Fibroblast of villous mesenchyme (primary cell): ENCODE measurements around the gene SPOCD1. TPM values are rescaled to one million over a fixed set of nuclear protein-coding genes. Genes with fewer than 3 reads are reported as not detected.

ENCODE experiments used
- DNase-seq: peaks from one replicate; pipeline ENCODE4 v3.0.0-alpha.2; 2010; ENCODE audit warnings: low read depth
- H3K4me3 ChIP-seq: 2 replicates; pipeline ENCODE4 v1.5.1; 2011; ENCODE audit warnings: low read depth, mild to moderate bottlenecking, low read length
- total RNA-seq: library from RNA; depleted of rRNA; stranded (reverse); fragments of >200 nt; gene quantifications from 2 replicates; pipeline ENCODE4 v1.2.3, GENCODE V29; 2012
- TF ChIP-seq, protein P1 (sequence below): IDR thresholded peaks from 2 replicates; pipeline ENCODE4 v1.5.1; 2012; ENCODE audit warnings: low read depth, mild to moderate bottlenecking, low read length; ENCODE audit not compliant: insufficient read depth

Gene SPOCD1
- total RNA-seq, 1 donor, result 62.2 TPM

DNA sequence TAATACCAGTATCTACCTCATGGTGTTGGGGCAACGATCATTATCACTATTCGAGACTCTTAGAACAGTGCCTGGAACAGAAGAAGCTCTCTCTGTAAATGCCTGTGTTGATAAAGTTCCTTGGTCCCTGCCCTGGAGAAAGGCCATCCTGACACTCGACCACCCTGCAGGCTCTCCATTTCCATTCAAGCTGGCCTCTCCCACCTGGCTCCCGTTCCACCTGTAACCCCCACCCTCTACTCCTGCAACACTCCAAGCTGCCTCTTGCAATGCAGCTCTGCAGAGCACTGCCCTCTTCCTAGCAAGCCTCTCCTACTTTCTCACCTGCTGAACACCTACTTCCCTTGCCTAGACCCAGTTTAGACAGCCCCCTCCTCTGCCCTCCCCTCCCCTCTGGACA, 6.1 kb downstream of the SPOCD1 start:
- TF ChIP-seq, protein P1, sequence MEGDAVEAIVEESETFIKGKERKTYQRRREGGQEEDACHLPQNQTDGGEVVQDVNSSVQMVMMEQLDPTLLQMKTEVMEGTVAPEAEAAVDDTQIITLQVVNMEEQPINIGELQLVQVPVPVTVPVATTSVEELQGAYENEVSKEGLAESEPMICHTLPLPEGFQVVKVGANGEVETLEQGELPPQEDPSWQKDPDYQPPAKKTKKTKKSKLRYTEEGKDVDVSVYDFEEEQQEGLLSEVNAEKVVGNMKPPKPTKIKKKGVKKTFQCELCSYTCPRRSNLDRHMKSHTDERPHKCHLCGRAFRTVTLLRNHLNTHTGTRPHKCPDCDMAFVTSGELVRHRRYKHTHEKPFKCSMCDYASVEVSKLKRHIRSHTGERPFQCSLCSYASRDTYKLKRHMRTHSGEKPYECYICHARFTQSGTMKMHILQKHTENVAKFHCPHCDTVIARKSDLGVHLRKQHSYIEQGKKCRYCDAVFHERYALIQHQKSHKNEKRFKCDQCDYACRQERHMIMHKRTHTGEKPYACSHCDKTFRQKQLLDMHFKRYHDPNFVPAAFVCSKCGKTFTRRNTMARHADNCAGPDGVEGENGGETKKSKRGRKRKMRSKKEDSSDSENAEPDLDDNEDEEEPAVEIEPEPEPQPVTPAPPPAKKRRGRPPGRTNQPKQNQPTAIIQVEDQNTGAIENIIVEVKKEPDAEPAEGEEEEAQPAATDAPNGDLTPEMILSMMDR, result no peak
- no peak for DNase-seq
- H3K4me3 ChIP-seq, result no peak overlapping the region

DNA sequence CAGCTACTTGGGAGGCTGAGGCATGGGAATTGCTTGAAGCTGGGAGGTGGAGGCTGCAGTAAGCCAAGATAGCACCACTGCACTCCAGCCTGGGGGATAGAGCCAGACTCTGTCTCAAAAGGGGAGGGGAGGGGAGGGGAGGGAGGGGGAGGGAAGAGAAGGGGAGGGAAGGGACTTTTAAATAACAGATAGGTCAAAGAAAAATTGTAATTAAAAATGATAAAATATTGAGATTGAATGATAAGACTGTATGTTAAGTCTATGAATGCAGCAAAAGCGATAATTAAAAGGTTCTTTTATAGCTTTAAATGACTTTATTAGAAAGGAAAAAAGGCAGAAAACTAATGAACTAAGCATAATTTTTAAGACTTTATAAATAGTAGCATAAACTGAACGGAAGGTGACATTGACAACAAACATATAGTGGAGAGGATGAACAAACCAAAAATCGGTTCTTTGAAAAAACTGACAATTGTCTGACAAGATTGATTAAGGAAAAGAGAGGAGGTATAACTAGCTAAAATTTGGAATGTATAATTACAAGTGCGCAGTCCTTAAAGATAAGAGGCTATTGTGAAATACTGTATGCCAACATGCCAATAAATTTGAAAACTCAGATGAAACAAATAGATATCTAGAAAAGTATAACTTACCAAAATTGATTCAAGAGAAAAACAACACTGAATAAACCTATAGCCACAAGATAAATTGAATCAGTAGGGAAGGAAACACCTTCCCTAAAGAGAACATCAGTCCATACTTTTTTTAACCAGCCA, 8.4 kb downstream of the SPOCD1 start:
- TF ChIP-seq, protein P1, result no peak
- no peak for DNase-seq
- H3K4me3 ChIP-seq, result no peak overlapping the region

DNA sequence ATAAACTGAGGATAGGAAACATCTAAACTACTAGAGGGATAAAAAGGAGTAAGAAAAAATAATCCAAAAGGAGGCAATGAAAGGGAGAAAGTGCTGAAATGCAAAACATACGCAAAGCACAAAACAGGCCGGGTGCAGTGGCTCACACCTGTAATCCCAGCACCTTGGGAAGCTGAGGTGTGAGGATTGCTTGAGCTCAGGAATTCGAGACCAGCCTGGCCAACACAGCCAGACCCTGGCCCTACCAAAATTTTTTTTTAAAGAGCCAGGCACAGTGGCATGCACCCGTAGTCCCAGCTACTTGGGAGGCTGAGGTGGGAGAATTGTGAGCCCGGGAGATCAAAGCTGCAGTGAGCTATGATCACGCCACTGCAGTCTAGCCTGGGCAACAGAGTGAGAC, 10.5 kb downstream of the SPOCD1 start:
- TF ChIP-seq, protein P1, result no peak
- no peak overlapping the region for H3K4me3 ChIP-seq
- DNase-seq, result no peak

DNA sequence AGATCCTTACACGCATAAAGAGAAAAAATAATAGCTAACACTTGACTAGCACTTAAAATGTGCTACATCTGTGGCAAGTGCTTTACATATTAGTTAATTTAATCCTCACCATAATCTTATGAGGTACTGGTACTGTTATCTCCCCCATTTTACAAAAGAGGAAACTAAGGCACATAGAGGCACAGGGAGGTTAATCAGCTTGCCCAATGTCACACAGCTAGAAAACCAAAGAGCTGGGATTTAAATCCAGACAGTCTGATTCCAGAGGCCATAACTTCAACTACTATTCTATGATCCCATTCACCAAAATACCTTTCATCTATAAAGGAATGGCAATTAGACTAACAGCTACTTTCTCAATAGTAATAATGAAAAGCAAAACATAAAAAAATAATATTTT, 11.7 kb downstream of the SPOCD1 start:
- no peak for DNase-seq
- no peak overlapping the region for H3K4me3 ChIP-seq
- TF ChIP-seq, protein P1, result no peak

DNA sequence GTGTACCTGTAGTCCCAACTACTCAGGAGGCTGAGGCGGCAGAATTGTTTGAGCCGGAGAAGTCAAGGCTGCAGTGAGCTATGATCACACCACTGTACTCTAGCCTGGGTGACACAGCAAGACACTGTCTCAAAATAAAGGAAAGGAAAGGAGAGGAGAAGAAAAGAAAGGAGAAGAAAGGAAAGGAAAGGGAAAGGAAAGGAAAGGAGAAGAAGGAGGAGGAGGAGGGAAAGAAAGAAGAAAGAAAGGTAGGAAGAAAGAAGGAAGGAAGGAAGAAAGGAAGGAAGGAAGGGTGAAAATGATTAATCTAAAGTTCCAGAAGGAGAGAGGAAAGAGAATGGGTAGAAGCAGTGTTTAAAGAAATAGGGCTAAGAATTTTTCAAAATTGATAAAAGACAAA, 12.2 kb downstream of the SPOCD1 start:
- no peak overlapping the region for H3K4me3 ChIP-seq
- TF ChIP-seq, protein P1, result no peak
- no peak for DNase-seq

DNA sequence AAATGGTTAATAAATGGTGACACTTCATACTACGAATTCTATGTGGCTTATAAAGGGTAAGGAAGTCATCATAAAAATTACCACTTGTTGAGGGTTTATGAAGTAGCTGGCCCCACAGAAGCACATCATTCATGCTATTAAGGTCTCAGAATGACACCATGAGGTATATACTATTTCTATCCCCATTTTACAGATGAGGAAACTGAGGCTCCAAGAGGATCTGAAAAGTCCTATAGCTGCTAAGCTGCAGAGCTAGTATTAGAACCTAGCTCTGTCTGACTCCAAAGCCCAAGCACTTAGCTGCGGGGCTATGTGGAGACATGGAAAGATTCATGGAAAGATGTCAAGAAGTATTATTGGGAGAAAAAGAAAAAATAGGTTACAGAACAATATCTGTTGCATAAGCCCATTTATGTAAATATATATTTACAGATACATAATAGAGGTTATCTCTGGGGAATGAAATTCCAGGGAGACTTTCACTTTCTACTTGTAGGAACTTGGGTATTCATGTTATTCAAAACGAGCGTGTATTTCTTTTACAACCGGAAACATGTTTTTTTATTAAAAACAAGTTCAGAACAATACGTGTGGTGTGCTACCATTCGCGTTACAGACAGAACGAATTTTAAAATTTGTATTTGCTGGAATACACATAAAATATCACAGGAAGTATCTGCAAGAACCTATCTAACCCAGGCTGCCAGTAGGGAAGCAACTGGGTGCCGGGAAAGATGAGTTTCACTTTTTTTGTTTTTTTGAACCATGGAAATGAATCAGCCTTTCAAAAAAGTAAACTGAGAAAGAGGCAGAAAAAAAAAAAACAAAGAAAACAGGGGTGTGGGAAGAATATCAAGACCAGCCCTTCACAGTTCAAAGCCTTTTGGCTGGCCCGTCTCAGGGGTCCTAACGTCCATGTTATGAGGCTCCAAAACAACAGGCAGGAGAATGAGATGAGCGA, 13.4 kb downstream of the SPOCD1 start:
- peak; percentile 54 for DNase-seq
- peak overlapping the region; percentile 52 for H3K4me3 ChIP-seq
- TF ChIP-seq, protein P1, result no peak
